HG03108 (cell line): ENCODE data around the gene GPR17.

Experiments
- ATAC-seq: cut with Tn5 transposase; IDR thresholded peaks from one replicate; pipeline ENCODE4 v1.9.1; 2021; ENCODE audit warnings: moderate library complexity; ENCODE audit not compliant: unreplicated experiment

Gene GPR17

GRCh38 chr2:127665267-127665893 lies 19.4 kb downstream of the GPR17 start:
- no peak for ATAC-seq

GRCh38 chr2:127669056-127669455 lies 23.1 kb downstream of the GPR17 start:
- no peak for ATAC-seq

GRCh38 chr2:127670055-127670956 lies 24.4 kb downstream of the GPR17 start:
- ATAC-seq: no peak

GRCh38 chr2:127670957-127671290 lies 25.0 kb downstream of the GPR17 start:
- ATAC-seq: no peak

- ATAC-seq: no peak
These were observed 25.8 kb downstream of the GPR17 start for GRCh38 chr2:127671557-127672302.

GRCh38 chr2:127672341-127673224 lies 26.6 kb downstream of the GPR17 start:
- ATAC-seq: no peak

- ATAC-seq: no peak
These were observed 27.5 kb downstream of the GPR17 start for GRCh38 chr2:127673291-127674069.

- no peak for ATAC-seq
These were observed 28.6 kb downstream of the GPR17 start for GRCh38 chr2:127674241-127675209.

- no peak for ATAC-seq
These were observed 29.6 kb downstream of the GPR17 start, which contains the start of gene LIMS2 for GRCh38 chr2:127675331-127676261. LIMS2 (minus strand) TSS chr2:127675530; CDS start chr2:127675024, 506 bp downstream.

GRCh38 chr2:127676906-127677305 lies 31.0 kb downstream of the GPR17 start:
- ATAC-seq: no peak

GRCh38 chr2:127678531-127678930 lies 32.6 kb downstream of the GPR17 start:
- no peak for ATAC-seq

GRCh38 chr2:127678991-127679390 lies 33.0 kb downstream of the GPR17 start:
- ATAC-seq: no peak

- no peak for ATAC-seq
These were observed 33.9 kb downstream of the GPR17 start for GRCh38 chr2:127679680-127680361.

GRCh38 chr2:127680706-127681287 lies 34.8 kb downstream of the GPR17 start:
- ATAC-seq: no peak

- ATAC-seq: no peak
These were observed 35.4 kb downstream of the GPR17 start for GRCh38 chr2:127681288-127681804.
